DOHH2 (cell line): ENCODE data around the gene RAB5B.

Experiments used
- H3F3A ChIP-seq: fragments of 200-600 bp; sonication (generic), shearing (Covaris generic); 2 replicates; pipeline ENCODE4 v1.6.0; 2016; ENCODE audit warnings: antibody characterized with exemption, mild to moderate bottlenecking; ENCODE audit not compliant: control insufficient read depth, insufficient read depth
- H3K27ac ChIP-seq: fragments of 200-600 bp; sonication (generic); 2 replicates; pipeline ENCODE4 v1.5.1; 2014; ENCODE audit warnings: low read depth, mild to moderate bottlenecking, low read length, moderate library complexity
- H3K27me3 ChIP-seq: fragments of 200-600 bp; sonication (generic); 2 replicates; pipeline ENCODE4 v1.6.1; 2014; ENCODE audit warnings: mild to moderate bottlenecking, low read length, mixed read lengths; ENCODE audit not compliant: control insufficient read depth
- H3K36me3 ChIP-seq: fragments of 200-600 bp; sonication (generic); 2 replicates; pipeline ENCODE4 v1.6.1; 2014; ENCODE audit warnings: mild to moderate bottlenecking, low read length, moderate library complexity, mixed read lengths; ENCODE audit not compliant: control insufficient read depth
- H3K4me1 ChIP-seq: fragments of 200-600 bp; sonication (generic); 2 replicates; pipeline ENCODE4 v1.6.1; 2014; ENCODE audit warnings: mild to moderate bottlenecking, low read length, mixed read lengths; ENCODE audit not compliant: control insufficient read depth
- H3K4me2 ChIP-seq: fragments of 200-600 bp; sonication (generic); 2 replicates; pipeline ENCODE4 v1.6.0; 2014; ENCODE audit warnings: mild to moderate bottlenecking, low read length, moderate library complexity
- H3K4me3 ChIP-seq: fragments of 200-600 bp; sonication (generic); 2 replicates; pipeline ENCODE4 v1.5.1; 2014; ENCODE audit warnings: mild to moderate bottlenecking, low read length, mixed read lengths
- H3K79me2 ChIP-seq: fragments of 200-600 bp; sonication (generic); 2 replicates; pipeline ENCODE4 v1.6.1; 2014; ENCODE audit warnings: mild to moderate bottlenecking, low read length, mixed read lengths; ENCODE audit not compliant: control insufficient read depth
- H3K9me2 ChIP-seq: fragments of 200-600 bp; sonication (generic); replicated peaks from 2 replicates; pipeline ENCODE4 v1.6.1; 2014; ENCODE audit warnings: mild to moderate bottlenecking, low read length, mixed read lengths; ENCODE audit not compliant: control insufficient read depth
- H3K9me3 ChIP-seq: fragments of 200-600 bp; sonication (generic); 2 replicates; pipeline ENCODE4 v1.6.1; 2014; ENCODE audit warnings: antibody characterized with exemption, low read length, mixed read lengths; ENCODE audit not compliant: control insufficient read depth, insufficient read depth
- H4K20me1 ChIP-seq: fragments of 200-600 bp; sonication (generic); 2 replicates; pipeline ENCODE4 v1.6.0; 2014; ENCODE audit warnings: low read depth, mild to moderate bottlenecking, antibody characterized with exemption, low read length, moderate library complexity; ENCODE audit not compliant: control insufficient read depth, insufficient read depth
- EZH2phosphoT487 ChIP-seq: fragments of 200-600 bp; sonication (generic); IDR thresholded peaks from 2 replicates; pipeline ENCODE4 v1.6.1; 2017; ENCODE audit warnings: borderline replicate concordance, mild to moderate bottlenecking, antibody characterized with exemption, low read length, moderate library complexity, mixed read lengths
- TF ChIP-seq, protein P1 (sequence below): fragments of 200-600 bp; sonication (generic); IDR thresholded peaks from one replicate; pipeline ENCODE4 v1.5.1; 2014; ENCODE audit warnings: antibody characterized with exemption, mild to moderate bottlenecking, low read depth, low read length; ENCODE audit not compliant: poor library complexity, severe bottlenecking

Gene RAB5B

GRCh38 chr12:56007564-56008559, 34.0 kb downstream of the RAB5B start:
- H3K4me3 ChIP-seq = peak overlapping the region; percentile 89
- H3K27me3 ChIP-seq = no peaks in the 10 kb centered on the region
- peaks cover 10% of the 10 kb centered on the region for H3K4me1 ChIP-seq
- peak overlapping the region; percentile 36; the same call in 1 of the 2 replicates for H3K27ac ChIP-seq
- H4K20me1 ChIP-seq = no peaks in the 10 kb centered on the region
- no peaks in the 10 kb centered on the region for H3K9me3 ChIP-seq
- H3K79me2 ChIP-seq = 0 out of 2 replicates have a peak, but pooled peaks cover 3% of the 10 kb centered on the region
- H3K36me3 ChIP-seq = no peaks in the 10 kb centered on the region
- H3K9me2 ChIP-seq = no peaks in the 10 kb centered on the region
- TF ChIP-seq, protein P1, sequence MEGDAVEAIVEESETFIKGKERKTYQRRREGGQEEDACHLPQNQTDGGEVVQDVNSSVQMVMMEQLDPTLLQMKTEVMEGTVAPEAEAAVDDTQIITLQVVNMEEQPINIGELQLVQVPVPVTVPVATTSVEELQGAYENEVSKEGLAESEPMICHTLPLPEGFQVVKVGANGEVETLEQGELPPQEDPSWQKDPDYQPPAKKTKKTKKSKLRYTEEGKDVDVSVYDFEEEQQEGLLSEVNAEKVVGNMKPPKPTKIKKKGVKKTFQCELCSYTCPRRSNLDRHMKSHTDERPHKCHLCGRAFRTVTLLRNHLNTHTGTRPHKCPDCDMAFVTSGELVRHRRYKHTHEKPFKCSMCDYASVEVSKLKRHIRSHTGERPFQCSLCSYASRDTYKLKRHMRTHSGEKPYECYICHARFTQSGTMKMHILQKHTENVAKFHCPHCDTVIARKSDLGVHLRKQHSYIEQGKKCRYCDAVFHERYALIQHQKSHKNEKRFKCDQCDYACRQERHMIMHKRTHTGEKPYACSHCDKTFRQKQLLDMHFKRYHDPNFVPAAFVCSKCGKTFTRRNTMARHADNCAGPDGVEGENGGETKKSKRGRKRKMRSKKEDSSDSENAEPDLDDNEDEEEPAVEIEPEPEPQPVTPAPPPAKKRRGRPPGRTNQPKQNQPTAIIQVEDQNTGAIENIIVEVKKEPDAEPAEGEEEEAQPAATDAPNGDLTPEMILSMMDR = no peak
- no peak for TF ChIP-seq EZH2phosphoT487
- peak overlapping the region; percentile 95 for H3K4me2 ChIP-seq
- peaks cover 8% of the 10 kb centered on the region; the same call in 1 of the 2 replicates for H3F3A ChIP-seq

- TF ChIP-seq EZH2phosphoT487 = no peak
- TF ChIP-seq, protein P1 = no peak
- Histone ChIP-seq H3K4me2 (no peak overlapping the region), H3K9me3 (no peaks in the 10 kb centered on the region), H3K4me1 (peaks cover 10% of the 10 kb centered on the region), H3K36me3 (no peaks in the 10 kb centered on the region), H4K20me1 (no peaks in the 10 kb centered on the region), H3K27me3 (no peaks in the 10 kb centered on the region), H3K79me2 (0 out of 2 replicates have a peak, but pooled peaks cover 3% of the 10 kb centered on the region), H3F3A (peaks cover 6% of the 10 kb centered on the region; the same call in 1 of the 2 replicates), H3K27ac (no peak overlapping the region), H3K4me3 (no peak overlapping the region), H3K9me2 (no peaks in the 10 kb centered on the region)
Observed at GRCh38 chr12:56010111-56010570, 36.3 kb downstream of the RAB5B start.

- Histone ChIP-seq H3K79me2 (0 out of 2 replicates have a peak, but pooled peaks cover 3% of the 10 kb centered on the region), H4K20me1 (no peaks in the 10 kb centered on the region), H3K36me3 (no peaks in the 10 kb centered on the region)
Observed at GRCh38 chr12:56011509-56012090, 37.7 kb downstream of the RAB5B start.

More at GRCh38 chr12:56011509-56012090, 37.7 kb downstream of the RAB5B start:
- H3K4me2 ChIP-seq = no peak overlapping the region
- peaks cover 10% of the 10 kb centered on the region for H3K4me1 ChIP-seq
- H3K27me3 ChIP-seq = no peaks in the 10 kb centered on the region
- TF ChIP-seq EZH2phosphoT487 = no peak
- TF ChIP-seq, protein P1 = no peak
- H3K27ac ChIP-seq = no peak overlapping the region
- H3K4me3 ChIP-seq = no peak overlapping the region
- H3K9me2 ChIP-seq = no peaks in the 10 kb centered on the region
- 0 out of 2 replicates have a peak, but pooled peaks cover 3% of the 10 kb centered on the region for H3F3A ChIP-seq
- no peaks in the 10 kb centered on the region for H3K9me3 ChIP-seq
